ENCODE results near the gene LIN9.
A peak's percentile ranks its signal among the peaks of the same experiment; 100 is the strongest.
"Not testable (repeated sequence)": the region's sequence is repeated elsewhere in the genome, so short reads cannot be mapped to it uniquely, and the experiment has no call there.

The LIN9 gene

DNA sequence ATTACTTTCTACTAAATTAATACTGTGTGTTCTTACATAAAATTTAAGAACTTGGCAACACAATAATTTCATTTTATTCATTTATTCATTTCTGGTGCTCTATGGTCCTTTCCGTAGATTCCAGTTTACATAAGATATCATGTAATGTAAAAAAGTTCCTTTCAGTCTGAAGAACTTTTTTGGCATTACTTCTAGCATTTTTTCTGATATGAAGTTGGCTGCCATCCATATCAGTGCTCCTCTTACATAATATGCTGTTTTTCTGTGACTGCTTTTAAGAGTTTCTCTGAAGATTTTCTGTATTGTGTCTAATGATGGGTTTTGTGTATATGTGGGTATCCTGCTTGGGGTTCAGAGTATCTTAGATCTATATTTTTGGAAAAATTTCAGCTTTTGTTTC, 34.8 kb downstream of the LIN9 start:
- no peak for DNase-seq (ENCODE audit: low spot score)

GRCh38 chr1:226272233-226272902, 36.6 kb downstream of the LIN9 start:
- not testable (repeated sequence) for DNase-seq (ENCODE audit: low spot score)

DNA sequence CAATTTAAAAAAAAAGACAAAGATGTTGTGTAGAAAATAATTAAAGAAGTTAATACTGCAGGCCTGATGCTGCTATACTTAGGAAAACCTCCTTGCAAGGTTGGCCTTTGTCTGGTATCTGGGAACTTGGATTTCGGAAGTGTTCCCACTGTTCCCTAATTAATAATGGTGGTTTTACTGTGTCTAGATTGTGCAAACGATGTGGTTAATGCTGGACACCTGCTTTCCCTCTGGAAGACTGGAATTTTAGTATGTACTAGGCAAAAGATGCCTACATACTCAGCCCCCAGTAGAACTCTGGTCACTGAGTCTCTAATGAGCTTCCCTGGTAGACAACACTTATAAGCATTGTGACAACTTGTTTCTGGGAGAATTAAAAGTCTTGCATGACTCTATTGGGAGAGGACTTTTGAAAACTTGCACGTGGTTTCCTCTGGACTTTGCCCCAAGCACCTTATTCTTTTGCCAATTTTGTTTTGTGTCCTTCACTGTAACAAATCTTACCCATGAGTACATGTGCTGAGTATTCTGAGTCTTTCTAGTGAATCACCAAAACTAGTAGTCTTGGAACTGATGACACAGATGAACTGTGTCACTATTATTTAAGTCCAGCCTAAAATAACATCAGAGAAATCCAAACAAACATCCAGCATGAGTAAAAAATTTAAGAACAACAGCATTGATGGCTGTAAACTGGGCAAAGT, 40.4 kb downstream of the LIN9 start:
- no peak for DNase-seq (ENCODE audit: low spot score)

DNA sequence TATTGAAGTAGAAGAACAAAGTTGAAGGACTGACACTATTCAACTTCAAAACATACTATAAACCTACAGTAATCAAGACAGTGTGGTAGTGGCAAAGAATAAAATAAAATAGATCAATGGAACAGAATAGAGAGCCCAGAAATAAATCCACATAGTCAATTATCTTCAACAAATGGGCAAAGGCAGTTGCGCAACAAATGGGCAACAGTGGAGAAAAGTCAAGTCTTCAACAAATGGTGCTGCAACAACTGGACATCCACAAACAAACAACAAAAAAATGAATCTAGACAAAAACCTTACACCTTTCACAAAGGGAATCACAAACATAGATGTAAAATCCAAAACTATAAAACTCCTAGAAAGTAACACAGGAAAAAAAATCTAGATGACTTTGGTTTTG, 47.1 kb downstream of the LIN9 start:
- DNase-seq (ENCODE audit: low spot score), result no peak

DNA sequence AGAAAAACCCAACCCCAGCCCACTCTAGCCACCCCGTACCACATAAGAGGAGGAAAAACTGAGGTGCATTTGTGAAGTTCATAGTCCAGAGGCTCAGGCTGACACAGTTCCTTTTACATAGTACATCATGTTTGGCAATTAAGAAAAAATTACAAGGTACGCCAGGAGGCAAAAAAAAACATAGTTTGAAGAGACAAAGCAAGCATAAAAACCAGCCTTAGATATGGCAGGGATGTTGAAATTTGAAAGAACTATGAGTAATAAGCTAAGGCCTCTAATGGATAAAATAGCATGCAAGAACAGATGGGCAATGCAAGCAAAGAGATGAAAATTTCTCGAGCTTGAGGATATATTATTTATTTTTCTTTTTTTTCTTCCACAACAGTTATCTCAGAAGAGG, 53.6 kb downstream of the LIN9 start:
- DNase-seq (ENCODE audit: low spot score), result no peak

DNA sequence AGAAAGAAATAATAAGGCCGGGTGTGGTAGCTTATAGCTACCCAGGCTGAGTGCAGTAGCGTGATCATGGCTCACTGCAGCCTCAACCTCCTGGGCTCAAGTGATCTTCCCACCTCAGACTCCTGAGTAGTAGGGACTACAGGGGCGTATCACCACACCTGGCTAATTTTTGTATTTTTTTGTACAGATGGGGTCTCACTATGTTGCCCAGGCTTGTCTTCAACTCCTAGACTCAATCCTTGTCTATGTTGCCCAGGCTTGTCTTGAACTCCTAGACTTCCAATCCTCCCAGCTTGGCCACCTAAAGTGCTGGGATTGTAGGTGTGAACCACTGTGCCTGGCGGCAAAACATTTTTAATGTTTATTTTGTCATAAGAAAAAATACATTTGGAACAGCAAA, 55.0 kb downstream of the LIN9 start:
- no peak for DNase-seq (ENCODE audit: low spot score)

GRCh38 chr1:226252841-226253240, 56.1 kb downstream of the LIN9 start:
- DNase-seq (ENCODE audit: low spot score), result not testable (repeated sequence)

DNA sequence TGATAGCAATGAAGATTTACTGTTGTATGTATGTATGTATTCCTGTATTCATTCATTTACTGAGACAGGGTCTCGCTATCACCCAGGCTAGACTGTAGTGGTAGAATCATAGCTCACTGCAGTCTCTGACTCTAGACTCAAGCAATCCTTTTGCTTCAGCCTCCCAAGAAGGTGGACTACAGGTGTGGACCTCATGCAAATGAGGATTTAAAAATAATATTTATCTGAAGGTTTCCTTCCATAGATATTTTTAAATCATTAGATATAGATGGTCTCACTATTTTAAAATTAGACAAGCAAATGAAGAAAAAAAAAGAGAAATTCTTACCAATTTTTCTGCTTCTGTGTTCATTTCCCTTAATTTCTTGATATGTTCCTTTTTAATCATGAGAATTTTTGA, 58.5 kb downstream of the LIN9 start:
- no peak for DNase-seq (ENCODE audit: low spot score)

DNA sequence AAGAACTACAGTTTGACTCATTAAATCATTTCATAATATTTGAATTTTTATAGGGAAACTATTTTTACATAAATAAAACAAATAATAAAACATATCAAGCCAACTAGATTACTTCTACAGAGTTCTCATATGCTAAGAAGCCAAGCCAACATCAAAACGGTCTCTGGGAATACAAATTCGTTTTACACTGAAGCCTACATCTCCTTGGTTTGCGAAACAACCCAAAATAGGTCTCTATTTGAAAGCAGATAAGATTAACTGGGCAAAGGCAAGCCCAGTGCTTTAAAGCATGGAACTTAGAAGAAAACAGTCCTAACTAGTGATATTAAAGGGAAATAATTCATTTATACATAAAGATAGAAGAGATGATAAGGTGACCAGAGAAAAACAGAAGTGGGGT, 60.2 kb downstream of the LIN9 start:
- DNase-seq (ENCODE audit: low spot score), result no peak

DNA sequence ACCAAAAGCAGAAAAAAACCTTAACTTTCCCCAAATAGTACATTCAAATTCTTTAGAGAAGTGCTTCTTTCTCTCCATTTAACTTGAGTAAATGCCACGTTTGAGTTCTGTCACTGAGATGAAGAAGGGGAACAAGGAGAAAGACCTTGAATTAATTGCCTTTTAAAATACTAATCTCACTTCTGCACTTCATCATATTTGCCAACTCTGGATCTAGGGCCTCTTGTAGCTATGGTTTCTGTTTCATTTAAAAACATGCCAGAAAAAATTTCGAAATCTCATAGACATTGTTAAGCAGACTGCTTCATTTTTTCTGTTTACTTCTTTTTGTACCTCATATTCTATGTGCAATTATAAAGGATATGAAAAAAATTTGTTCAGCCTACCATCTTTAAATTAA, 60.9 kb downstream of the LIN9 start:
- DNase-seq (ENCODE audit: low spot score), result no peak

GRCh38 chr1:226239421-226239820, 69.5 kb downstream of the LIN9 start:
- DNase-seq (ENCODE audit: low spot score), result no peak

DNA sequence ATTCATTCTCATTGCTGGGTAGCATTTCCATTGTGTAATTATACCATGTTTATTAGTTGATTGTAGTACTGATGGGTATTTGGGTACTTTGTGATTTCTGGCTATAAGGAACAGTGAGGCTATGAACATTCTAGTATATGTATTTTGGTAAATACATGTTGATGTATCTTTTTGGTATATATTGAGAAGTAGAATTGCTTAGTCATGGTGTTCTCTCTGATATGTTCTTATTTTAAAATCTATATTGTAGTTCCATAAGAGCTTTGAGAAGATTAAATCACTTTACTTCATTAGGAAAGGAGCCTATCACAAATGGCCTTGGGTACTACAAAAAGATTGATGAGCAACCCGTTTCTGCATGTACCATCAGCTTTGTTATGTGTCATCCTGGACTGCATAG, 72.1 kb downstream of the LIN9 start:
- DNase-seq (ENCODE audit: low spot score), result no peak

- DNase-seq (ENCODE audit: low spot score), result no peak
Observed at GRCh38 chr1:226233806-226234205, 75.2 kb downstream of the LIN9 start.

DNA sequence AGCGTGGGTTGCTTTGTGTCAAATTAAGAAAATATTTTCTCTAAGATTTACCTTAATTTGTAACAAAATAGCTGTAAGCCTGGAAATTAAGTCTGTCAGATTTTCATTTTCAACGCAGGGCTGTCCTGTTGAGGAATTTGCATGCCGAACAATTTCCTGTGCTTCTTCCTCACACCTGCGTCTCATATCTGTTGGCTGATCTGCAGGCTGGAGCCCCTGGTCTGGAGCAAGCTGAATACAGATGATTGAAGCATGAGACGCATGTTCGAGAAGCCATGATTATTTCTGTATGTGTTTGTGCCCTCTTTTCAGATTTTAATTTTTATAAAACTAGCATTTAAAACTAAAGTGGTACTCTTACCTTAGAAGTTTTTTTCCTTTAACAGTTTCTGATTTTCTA, 75.7 kb downstream of the LIN9 start:
- DNase-seq (ENCODE audit: low spot score), result no peak

DNA sequence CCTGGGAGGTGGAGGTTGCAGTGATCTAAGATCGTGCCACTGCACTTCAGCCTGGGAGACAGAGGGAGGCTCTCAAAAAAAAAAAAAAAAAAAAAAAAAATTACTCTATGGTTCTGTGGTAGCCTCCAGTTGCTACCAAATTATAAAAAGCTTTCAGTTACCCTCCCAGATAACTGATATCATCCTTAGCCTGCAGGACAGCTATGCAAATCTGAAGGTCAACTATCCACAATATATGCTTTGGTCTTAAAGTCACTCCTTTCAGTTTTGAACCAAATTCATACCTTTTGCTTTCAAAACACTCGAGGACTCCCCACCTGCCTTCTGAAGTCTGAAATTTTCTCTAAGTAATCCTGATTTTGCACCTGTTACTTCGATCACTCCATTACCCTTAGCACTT, 82.4 kb downstream of the LIN9 start:
- no peak for DNase-seq (ENCODE audit: low spot score)

DNA sequence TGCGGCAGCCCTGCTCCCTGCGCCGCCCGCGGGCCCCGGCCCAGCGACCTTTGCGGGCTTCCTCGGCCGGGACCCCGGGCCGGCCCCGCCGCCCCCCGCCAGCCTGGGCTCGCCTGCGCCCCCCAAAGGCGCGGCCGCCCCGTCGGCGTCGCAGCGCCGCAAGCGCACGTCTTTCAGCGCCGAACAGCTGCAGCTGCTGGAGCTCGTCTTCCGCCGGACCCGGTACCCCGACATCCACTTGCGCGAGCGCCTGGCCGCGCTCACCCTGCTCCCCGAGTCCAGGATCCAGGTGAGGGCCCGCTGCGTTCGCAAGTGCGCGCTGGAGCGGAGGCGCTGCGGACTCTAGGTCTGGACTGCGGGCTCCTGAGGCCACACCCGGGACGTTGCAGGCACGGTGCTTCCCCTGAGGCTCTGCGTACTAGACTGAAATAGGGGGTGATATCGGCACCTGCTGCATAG, 85.1 kb downstream of the LIN9 start:
- no peak for DNase-seq (ENCODE audit: low spot score)

GRCh38 chr1:226223157-226223785, 85.7 kb downstream of the LIN9 start, which contains the start of gene MIXL1:
Gene MIXL1, plus strand, starts transcription at chr1:226223664. Its CDS starts 18 bp downstream, at chr1:226223682.
- DNase-seq (ENCODE audit: low spot score), result no peak

DNA sequence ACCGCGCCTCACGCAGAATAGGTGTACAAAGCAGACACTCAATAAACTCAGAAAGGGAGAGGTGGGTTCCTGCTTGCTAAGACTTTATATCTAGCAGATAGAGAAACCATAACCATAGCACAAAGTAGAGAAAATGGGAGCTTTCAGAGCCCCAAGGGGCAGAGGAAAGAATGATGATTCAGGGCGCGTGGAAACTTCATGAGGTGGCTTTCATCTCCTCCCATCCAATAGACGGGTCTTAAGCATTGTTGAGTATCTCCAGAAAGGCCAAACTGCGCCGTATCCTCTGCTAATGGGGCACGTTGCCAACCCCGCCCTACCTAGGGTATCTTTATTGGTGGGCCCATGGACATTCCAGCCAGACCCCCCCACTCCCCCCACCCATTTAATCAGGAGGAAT, 86.3 kb downstream of the LIN9 start:
- DNase-seq (ENCODE audit: low spot score), result no peak

DNA sequence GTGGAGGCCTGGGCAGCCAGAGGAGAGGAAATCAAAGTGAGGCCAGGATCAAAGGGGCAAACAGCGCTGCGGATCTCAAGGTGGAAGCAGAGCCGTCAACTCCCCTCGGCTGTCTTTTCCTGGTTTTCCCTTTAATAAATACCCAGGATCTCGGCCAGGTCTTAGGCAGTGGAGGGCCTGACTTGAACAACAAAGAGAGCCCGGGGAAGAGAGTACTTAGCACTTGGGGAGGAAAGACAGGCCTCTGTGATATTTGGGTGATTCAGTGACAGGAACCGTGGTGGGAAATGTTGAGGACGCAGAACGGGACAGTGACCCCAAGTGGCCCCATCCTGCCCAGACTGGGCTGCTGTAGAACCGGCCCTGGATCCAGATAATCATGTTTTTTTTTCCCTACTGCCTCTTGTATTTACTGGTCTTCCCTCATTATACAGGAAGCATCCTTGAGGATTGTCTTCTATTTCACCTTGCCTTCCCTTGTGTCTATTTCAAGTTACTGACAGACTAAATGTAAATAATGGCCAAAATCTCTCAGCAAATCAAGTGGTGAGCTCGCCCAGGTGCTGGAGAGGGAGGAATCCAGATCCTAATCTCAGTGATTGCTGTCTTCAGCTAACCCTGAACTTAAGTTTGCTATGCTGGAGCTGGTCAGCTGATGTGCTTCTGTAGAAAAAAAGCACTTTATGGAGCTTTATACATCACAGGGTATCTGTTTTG, 88.3 kb downstream of the LIN9 start:
- DNase-seq (ENCODE audit: low spot score), result no peak

DNA sequence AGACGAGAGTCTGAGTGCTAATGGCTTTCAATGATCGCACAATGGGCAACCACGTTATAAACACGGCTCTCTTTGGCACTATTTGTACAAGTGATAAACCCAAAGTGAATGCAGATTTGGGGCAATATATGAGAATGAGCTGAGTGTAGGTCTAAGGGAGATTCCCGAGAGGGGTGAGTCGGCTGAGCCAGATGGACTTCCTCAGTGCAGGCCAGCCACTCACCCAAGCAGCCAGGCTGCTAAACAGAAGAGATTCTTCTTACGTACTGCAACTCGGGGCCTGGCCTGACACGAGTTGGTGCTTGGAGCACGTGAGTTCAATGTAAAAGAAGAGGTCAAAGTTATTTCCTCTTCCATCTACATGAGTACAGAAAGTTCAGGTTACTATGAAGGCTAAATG, 91.7 kb downstream of the LIN9 start:
- no peak for DNase-seq (ENCODE audit: low spot score)

DNA sequence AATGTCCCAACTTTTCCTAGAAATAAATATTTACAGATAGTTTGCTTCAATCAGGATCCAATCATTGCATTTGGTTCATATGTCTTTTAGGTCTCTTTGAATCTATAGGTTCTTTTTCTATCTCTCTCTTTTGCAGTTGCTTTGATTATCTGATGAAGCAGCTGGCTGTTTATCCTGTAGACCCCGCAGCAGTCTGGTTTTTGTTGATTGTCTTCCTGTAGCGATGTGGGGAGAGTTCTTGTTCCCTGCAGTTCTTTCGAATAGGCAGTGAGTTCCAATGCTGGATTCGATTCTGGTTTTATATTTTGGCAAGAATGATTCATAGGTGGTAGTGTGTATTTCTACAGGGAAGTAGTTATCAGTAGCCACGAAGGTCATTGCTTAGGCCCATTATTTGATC, 92.9 kb downstream of the LIN9 start:
- DNase-seq (ENCODE audit: low spot score), result no peak

DNA sequence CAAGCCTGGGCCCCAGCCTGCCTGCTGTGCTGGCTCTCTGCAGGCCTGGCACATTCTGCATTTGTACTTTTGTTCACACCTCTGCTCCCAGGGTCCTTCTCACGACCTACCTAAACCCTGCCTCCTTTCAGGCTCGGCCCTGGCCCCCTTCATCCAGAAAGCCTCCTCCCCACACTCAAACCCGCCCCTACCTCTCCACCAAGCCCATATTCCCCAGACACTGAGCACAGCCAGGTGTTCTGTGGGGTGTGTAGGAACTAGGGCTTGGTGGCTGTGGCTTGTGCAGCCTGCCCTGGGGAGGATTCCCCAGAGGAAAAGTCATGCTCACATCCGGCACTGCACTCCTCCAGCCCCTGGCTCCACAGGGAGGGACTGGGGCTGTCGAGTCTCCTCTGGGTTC, 93.7 kb downstream of the LIN9 start:
- peak; percentile 51 for DNase-seq (ENCODE audit: low spot score)

Data from SK-N-DZ (cell line).